Activated CD4-positive, alpha-beta T cell treated with anti-CD3 and anti-CD28 coated beads, Interleukin-2, amount 50 U/mL, for 16 hours (primary cell): ENCODE measurements around the gene CD27.
A peak's percentile ranks its signal among the peaks of the same experiment; 100 is the strongest.
"Not testable (repeated sequence)": the region's sequence is repeated elsewhere in the genome, so short reads cannot be mapped to it uniquely, and the experiment has no call there.

Experiments used
- DNase-seq: peaks from one replicate; pipeline ENCODE4 v3.0.0-alpha.2; 2020

Gene CD27

GRCh38 chr12:6444704-6445688 lies at the start of gene CD27:
TSS of gene CD27 (plus strand) at chr12:6444955. CDS start at chr12:6445096, 141 bp downstream.
- no peak for DNase-seq

GRCh38 chr12:6396031-6396430 lies 48.7 kb upstream of the CD27 start:
- no peak for DNase-seq

GRCh38 chr12:6399884-6400644 lies 44.7 kb upstream of the CD27 start:
- no peak for DNase-seq

DNA sequence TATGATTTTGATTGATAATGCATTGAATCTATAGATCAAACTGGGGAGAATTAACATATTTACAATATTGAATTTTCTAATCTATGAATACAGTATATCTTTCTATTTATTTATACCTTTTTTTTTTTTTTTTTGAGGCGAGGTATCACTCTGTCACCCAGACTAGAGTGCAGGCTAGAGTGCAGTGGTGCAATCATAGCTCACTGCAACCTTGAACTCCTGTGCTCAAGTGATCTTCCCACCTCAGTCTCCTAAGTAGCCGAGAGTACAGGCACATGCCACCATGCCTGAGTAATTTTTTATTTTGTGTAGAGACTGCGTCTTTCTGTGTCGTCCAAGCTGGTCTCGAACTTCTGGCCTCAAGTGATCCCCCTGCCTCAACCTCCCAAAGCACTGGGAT lies 40.4 kb upstream of the CD27 start:
- DNase-seq, result no peak

DNA sequence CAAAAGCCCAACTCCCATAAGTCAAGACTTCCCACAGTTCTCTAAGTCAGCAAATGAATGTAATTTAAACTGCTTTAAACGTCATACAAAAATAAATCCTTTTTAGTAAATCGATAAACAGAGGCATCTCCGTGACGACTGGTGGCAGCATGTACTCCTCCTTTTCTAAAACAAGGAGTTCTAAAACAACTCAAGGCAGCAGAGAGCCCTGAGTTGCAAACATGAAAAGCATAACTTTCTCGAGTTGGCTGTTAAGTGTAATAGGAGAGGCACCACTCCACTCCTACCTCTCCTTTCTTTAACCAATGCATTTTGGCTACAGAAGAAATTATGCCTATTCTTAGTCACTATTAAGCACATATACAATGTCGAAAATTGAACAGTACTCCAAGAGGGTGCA lies 38.8 kb upstream of the CD27 start:
- DNase-seq, result no peak

DNA sequence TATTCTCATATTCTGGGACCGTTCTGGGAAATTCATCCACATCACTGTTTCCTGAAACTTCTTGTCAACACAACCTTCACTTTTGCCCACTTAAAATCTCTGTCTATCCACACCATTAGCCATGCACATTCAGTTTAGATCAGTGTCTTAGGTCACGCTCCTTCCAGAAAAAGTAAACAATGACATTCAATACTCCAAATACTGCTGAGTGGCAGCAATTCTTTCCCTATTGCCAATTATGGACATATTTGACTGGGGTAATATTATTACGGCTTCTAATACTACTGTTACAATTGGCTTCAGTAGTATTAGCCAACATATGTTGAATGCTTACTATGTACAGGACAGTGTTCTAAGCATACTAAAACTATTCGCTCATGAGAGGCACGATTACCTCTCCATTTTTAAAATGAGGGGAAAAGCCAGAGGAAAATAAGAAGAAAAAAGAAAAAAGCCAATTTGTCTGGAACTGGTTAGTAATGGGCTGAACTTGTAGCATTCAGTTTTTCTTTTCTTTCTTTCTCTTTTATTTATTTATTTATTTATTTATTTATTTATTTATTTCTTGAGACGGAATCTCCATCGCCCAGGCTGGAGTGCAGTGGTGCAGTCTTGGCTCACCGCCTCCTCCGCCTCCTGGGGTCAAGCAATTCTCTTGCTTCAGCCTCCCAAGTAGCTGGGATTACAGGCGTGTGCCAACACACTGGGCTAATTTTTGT lies 37.4 kb upstream of the CD27 start:
- no peak for DNase-seq

DNA sequence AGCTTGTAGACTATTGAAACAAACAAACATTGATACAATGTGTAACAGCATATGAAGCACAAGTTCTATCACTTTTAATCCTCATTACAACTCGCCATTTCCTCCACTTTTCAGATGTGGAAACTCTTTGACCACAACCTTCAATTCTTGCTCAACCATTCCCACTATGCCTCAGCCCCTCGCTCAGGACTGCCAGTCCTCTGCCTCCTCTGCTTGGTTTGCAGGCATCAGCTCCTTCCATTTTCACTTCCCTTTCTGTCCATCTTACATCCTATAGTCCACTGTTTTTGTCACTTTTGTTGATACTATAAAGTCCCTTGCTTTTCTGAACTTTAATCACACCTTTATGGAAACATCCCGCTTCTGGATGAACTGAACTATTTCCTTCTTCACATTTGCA lies 28.2 kb upstream of the CD27 start:
- DNase-seq, result peak; percentile 51

GRCh38 chr12:6418796-6419195 lies 26.0 kb upstream of the CD27 start:
- DNase-seq, result no peak

- DNase-seq, result no peak
Measured at GRCh38 chr12:6420364-6420763, 24.4 kb upstream of the CD27 start.

GRCh38 chr12:6423267-6424007 lies 21.3 kb upstream of the CD27 start:
- DNase-seq, result peak; percentile 91

DNA sequence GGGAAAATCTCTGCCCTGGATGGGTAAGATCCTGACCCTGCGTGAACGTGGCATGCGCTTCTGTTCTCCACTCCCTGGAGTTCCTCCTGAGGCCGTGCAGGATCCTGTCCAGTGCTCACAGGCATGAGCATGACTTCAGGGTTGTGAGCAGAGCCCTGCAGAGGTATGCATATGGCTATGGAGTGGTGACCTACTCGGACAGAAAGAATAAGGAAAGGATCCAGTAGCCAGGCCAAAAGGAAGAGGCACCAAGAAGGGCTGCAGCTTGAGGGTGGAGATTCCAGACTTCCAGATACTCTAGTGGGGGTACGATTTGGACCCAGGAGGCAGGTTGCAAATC lies 20.8 kb upstream of the CD27 start:
- no peak for DNase-seq

GRCh38 chr12:6424866-6425265 lies 19.9 kb upstream of the CD27 start:
- DNase-seq, result no peak

DNA sequence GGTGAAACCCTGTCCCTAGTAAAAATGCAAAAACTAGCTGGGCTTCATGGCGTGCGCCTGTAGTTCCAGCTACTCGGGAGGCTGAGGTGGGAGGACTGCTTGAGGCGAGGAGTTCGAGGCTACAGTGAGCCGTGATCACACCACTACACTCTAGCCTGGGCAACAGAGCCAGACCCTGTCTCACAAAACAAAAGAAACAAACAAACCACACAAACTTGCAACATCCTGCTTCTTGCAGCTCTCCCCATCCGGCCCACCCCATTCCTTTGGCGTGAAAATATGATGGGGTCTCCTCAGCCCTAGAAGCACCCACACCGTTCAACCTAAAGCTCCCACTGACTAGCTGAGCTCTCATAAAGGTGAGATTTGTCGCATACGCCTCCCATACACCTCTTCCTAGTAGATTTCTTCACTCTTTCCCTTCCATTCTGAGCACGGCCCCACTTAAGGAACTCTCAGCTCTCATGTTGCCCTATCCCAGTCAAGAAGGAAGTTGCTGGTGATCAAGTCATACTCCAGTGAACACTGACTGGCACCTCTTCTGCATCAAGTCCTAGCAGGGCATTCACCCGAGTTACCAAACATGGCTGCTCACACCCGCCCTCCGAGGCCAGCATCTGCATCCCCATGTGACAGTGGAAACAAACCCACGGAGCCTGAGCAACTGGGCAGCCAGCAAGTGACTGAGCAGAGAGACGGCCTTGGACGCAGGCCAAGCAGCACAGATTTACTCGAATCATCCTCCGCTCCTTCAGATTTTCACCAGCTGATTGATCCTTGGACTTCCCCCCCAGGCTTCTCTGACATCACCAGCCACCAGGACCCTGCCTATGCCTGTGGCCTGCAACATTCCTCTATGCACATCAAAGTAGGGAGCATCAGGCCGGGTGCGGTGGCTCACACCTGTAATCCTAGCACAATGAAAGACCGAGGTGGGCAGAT lies 18.9 kb upstream of the CD27 start:
- DNase-seq, result no peak

DNA sequence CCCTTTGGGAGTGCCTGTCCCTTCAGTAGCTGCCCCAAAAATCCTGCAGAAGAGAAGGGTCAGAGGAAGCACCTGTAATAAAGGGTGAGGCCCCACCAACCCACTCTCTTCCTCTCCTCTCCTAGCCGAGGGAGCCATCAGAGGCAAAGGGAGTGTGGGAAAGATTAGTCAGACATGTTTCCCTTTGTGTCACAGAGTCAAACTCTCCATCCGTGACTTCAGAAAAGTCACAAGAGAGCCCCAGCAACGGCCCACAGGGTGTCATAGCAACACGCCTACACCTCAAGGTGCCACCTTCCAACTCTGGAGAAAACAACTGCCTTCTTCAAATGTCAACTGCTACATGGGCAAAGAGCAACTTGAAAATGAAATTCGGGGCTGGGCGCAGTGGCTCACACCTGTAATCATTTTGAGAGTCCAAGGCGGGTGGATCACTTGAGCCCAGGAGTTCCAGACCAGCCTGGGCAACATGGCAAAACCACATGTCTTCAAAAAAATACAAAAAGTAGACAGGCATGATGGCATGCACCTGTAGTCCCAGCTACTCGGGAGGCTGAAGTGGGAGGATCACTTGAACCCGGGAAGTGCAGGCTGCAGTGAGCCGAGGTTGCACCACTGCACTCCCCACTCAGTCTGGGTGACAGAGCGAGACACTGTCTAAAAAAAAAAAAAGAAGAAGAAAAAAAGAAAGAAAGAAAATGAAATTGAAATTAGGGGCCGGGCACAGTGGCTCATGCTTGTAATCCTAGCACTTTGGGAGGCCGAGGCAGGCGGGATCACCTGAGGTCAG lies 17.7 kb upstream of the CD27 start:
- peak; percentile 96 for DNase-seq

- DNase-seq, result not testable (repeated sequence)
Measured at GRCh38 chr12:6427796-6428195, 17.0 kb upstream of the CD27 start.

DNA sequence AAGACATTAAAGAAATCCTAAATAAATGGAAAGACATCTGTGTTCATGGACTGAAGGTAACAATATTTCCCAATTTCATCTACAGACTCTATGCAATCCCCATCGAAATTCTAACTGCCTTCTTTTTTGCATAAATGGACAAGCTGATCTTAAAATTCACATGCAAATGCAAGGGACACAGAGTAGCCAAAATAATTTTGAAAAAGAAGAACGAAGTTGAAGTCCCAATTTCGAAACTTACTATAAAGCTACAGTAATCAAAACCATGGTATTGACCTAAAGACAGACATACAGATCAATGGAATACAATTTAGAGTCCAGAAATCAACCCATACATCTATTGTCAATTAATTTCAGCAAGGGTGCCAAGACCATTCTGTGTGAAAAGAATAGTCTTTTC lies 16.4 kb upstream of the CD27 start:
- no peak for DNase-seq

- peak; percentile 68 for DNase-seq
Measured at GRCh38 chr12:6430124-6430989, 14.4 kb upstream of the CD27 start.

DNA sequence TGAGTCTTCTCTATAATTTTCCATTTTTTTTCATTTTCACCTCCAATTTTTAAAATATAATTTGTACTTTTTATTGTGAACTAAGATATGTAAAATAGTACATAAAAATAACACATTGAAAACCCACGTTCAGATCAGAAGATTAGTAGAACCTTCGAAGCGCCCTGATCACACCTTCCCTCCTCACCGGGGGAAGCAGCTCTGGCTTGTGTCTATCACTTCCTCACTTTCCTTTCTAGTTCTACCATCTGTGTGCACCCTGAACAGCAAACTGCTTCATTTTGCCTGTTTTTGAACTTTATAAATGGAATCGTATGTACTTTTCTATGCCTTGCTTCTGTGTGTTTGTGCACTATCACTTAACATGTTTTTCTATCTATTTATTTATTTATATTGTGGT lies 11.8 kb upstream of the CD27 start:
- no peak for DNase-seq
